ENCODE data around the gene KANSL1.

The KANSL1 gene

DNA sequence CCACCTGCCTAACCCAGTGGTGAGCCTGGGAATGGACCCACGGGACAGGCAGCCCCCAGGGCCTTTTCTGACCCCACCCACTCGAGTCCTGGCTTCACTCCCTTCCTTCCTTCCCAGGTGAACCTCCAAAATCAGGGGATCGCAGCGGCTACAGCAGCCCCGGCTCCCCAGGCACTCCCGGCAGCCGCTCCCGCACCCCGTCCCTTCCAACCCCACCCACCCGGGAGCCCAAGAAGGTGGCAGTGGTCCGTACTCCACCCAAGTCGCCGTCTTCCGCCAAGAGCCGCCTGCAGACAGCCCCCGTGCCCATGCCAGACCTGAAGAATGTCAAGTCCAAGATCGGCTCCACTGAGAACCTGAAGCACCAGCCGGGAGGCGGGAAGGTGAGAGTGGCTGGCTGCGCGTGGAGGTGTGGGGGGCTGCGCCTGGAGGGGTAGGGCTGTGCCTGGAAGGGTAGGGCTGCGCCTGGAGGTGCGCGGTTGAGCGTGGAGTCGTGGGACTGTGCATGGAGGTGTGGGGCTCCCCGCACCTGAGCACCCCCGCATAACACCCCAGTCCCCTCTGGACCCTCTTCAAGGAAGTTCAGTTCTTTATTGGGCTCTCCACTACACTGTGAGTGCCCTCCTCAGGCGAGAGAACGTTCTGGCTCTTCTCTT, 196.8 kb downstream of the KANSL1 start:
- TF ChIP-seq, protein P1, sequence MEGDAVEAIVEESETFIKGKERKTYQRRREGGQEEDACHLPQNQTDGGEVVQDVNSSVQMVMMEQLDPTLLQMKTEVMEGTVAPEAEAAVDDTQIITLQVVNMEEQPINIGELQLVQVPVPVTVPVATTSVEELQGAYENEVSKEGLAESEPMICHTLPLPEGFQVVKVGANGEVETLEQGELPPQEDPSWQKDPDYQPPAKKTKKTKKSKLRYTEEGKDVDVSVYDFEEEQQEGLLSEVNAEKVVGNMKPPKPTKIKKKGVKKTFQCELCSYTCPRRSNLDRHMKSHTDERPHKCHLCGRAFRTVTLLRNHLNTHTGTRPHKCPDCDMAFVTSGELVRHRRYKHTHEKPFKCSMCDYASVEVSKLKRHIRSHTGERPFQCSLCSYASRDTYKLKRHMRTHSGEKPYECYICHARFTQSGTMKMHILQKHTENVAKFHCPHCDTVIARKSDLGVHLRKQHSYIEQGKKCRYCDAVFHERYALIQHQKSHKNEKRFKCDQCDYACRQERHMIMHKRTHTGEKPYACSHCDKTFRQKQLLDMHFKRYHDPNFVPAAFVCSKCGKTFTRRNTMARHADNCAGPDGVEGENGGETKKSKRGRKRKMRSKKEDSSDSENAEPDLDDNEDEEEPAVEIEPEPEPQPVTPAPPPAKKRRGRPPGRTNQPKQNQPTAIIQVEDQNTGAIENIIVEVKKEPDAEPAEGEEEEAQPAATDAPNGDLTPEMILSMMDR (IDR thresholded peaks at IDR 0.05): no peak

- TF ChIP-seq, protein P1 (IDR thresholded peaks at IDR 0.05): no peak
These were observed 197.5 kb downstream of the KANSL1 start for GRCh38 chr17:45995627-45996270.

GRCh38 chr17:45994987-45995386, 198.2 kb downstream of the KANSL1 start:
- TF ChIP-seq, protein P1 (IDR thresholded peaks at IDR 0.05): no peak

DNA sequence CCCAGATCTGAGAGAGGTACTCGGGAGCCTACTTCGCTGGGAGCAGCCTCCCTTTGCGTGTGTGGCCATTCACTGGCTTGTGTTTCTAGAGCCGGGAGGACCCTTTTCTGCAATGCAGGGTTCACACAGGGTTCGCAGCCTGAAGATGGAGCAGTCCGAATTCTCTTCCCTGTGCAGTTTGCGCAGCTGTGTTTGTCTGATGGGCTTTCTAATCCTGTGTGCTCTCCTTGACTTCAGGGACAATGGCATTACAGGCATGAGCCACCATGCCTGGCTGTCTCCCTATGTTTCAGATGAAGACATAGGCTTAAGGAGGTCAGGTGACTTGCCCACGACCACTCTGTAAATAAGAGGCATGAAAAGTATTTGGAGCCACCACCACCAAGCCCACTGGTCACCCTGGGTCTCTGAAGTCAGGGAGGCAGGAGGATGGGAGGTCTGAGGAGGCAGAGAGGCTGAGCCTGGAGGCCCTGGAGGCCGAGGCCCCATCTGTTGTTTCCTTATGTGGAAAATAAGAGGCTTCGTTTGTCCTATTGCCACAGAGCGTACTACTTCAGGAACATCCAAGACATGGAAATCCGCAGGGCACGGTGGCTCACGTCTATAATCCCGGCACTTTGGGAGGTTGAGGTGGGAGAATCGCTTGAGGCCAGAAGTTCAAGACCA, 199.1 kb downstream of the KANSL1 start:
- TF ChIP-seq, protein P1 (IDR thresholded peaks at IDR 0.05): no peak

DNA sequence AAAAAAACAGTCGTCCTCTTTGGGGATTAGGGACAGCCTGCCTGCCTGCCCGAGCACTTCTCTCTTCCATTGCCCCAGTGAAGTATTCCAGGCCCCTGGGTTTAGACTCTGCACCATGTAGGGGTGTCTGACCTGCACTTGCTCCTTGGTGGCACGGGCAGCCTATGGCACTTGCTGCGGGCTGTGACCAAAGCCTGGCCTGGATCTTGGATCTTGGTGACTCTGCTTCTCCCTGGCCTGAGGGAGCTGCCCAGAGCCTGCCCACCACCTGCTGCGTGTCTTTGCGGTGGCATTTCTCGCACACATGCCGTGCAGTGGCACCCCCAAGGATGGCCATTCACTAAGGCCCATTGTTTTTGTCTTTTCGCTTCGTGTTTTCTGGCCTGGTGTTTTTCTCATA, 200.3 kb downstream of the KANSL1 start:
- TF ChIP-seq, protein P1 (IDR thresholded peaks at IDR 0.05): no peak

GRCh38 chr17:45992175-45992574, 201.1 kb downstream of the KANSL1 start:
- TF ChIP-seq, protein P1 (IDR thresholded peaks at IDR 0.05): no peak

GRCh38 chr17:45991341-45991740, 201.9 kb downstream of the KANSL1 start:
- TF ChIP-seq, protein P1 (IDR thresholded peaks at IDR 0.05): no peak
